Type B pancreatic cell (in vitro differentiated cells): ENCODE measurements around the gene CNTNAP2. TPM values are rescaled to one million over a fixed set of nuclear protein-coding genes. Genes with fewer than 3 reads are reported as not detected.

Source experiments
- DNase-seq: peaks from one replicate; pipeline ENCODE4 v3.0.0; 2021; ENCODE audit warnings: mixed read lengths; ENCODE audit not compliant: unreplicated experiment; ENCODE audit errors: extremely low spot score
- H3K27ac Mint-ChIP-seq: 2 replicates; pipeline ENCODE4 v1.8.0; 2021; ENCODE audit warnings: mild to moderate bottlenecking, mixed read lengths
- H3K27me3 Mint-ChIP-seq: 2 replicates; pipeline ENCODE4 v1.8.0; 2021; ENCODE audit warnings: mixed read lengths
- H3K36me3 Mint-ChIP-seq: 2 replicates; pipeline ENCODE4 v1.8.0; 2021; ENCODE audit warnings: mixed read lengths
- H3K4me1 Mint-ChIP-seq: one replicate; pipeline ENCODE4 v1.8.0; 2021; ENCODE audit warnings: mixed read lengths; ENCODE audit not compliant: unreplicated experiment
- H3K4me3 Mint-ChIP-seq: 2 replicates; pipeline ENCODE4 v1.8.0; 2021; ENCODE audit warnings: mild to moderate bottlenecking, mixed read lengths
- H3K9me3 Mint-ChIP-seq: 2 replicates; pipeline ENCODE4 v1.8.0; 2021; ENCODE audit warnings: mixed read lengths
- CTCF ChIP-seq: fragments of 200-600 bp; sonication (generic); conservative IDR thresholded peaks from 2 replicates; pipeline ENCODE4 v1.5.0; 2021; ENCODE audit warnings: antibody characterized with exemption, mild to moderate bottlenecking
- microRNA-seq: library from miRNA; unstranded; fragments of <30 nt; microRNA quantifications from one replicate; pipeline ENCODE4, GENCODE V29; 2020
- total RNA-seq: library from RNA; stranded (reverse); gene quantifications from 2 replicates; pipeline ENCODE4 v1.2.1, GENCODE V29; 2021; ENCODE audit warnings: low replicate concordance

Gene CNTNAP2
- total RNA-seq, 1 donor from 2014 or later: 26.8 TPM

- no peaks in the 10 kb centered on the region for H3K9me3 Mint-ChIP-seq
- H3K4me3 Mint-ChIP-seq: no peak overlapping the region
- no peak for DNase-seq
- no peaks in the 10 kb centered on the region for H3K36me3 Mint-ChIP-seq
- no peak for TF ChIP-seq CTCF
- peaks cover 16% of the 10 kb centered on the region for H3K27me3 Mint-ChIP-seq
- H3K27ac Mint-ChIP-seq: no peak overlapping the region
- no peaks in the 10 kb centered on the region for H3K4me1 Mint-ChIP-seq
Observed at GRCh38 chr7:148468700-148469098, 2352.1 kb downstream of the CNTNAP2 start.

Small RNAs within 50 kb of the gene (microRNA-seq; reads per million reads assigned to microRNA genes)
- gene MIR548F4: not detected
